ENCODE measurements around the gene TIMM23B. TPM values are rescaled to one million over a fixed set of nuclear protein-coding genes. Genes with fewer than 3 reads are reported as not detected.
A peak's percentile ranks its signal among the peaks of the same experiment; 100 is the strongest.
"Not testable (repeated sequence)": the region's sequence is repeated elsewhere in the genome, so short reads cannot be mapped to it uniquely, and the experiment has no call there.

TIMM23B gene
- polyA plus RNA-seq: 1 to 10 TPM; 6.1 to 7.2 TPM

GRCh38 chr10:49941447-49942338 lies at the start of gene TIMM23B, which contains the start of gene PARG:
TSS of gene TIMM23B (plus strand) at chr10:49942053. CDS start at chr10:49942195, 142 bp downstream.
TSS of gene PARG (minus strand) at chr10:49942027. CDS start at chr10:49941725, 302 bp downstream.
- H3K9me3 ChIP-seq (ENCODE audit: control insufficient read depth in 2 of 2, insufficient read depth in 1 of 2, low read depth in 1 of 2, low read length in 1 of 2); H3K27me3 ChIP-seq (ENCODE audit: control insufficient read depth in 1 of 2, insufficient read depth in 2 of 2, low read length in 2 of 2); H3K4me1 ChIP-seq (ENCODE audit: control insufficient read depth in 2 of 2, insufficient read depth in 2 of 2, low read length in 1 of 2); H3K36me3 ChIP-seq (ENCODE audit: control insufficient read depth in 2 of 2, insufficient read depth in 2 of 2, low read length in 1 of 2): not testable (repeated sequence)
- Histone ChIP-seq H3K27ac (ENCODE audit: low read depth in 2 of 2, low read length in 1 of 2) (peak within 1 kb of the TSS; percentile 47 to 68), H3K4me3 (ENCODE audit: low read depth in 1 of 2, low read length in 2 of 2) (peak within 1 kb of the TSS; percentile 77 to 81)
- 0% methylated on average over 76 to 81 of the region's 81 CpGs for WGBS, 2 donors

GRCh38 chr10:49899999-49900398 lies 41.9 kb upstream of the TIMM23B start:
- not testable (repeated sequence) for H3K27me3 ChIP-seq (ENCODE audit: control insufficient read depth in 1 of 2, insufficient read depth in 2 of 2, low read length in 2 of 2); H3K9me3 ChIP-seq (ENCODE audit: control insufficient read depth in 2 of 2, insufficient read depth in 1 of 2, low read depth in 1 of 2, low read length in 1 of 2); H3K4me3 ChIP-seq (ENCODE audit: low read depth in 1 of 2, low read length in 2 of 2); H3K4me1 ChIP-seq (ENCODE audit: control insufficient read depth in 2 of 2, insufficient read depth in 2 of 2, low read length in 1 of 2); H3K27ac ChIP-seq (ENCODE audit: low read depth in 2 of 2, low read length in 1 of 2); H3K36me3 ChIP-seq (ENCODE audit: control insufficient read depth in 2 of 2, insufficient read depth in 2 of 2, low read length in 1 of 2)
- 100% methylated on average over 1 of the region's 2 CpGs for WGBS, 2 donors

GRCh38 chr10:49900406-49900805 lies 41.4 kb upstream of the TIMM23B start:
- H3K27ac ChIP-seq (ENCODE audit: low read depth in 2 of 2, low read length in 1 of 2); H3K36me3 ChIP-seq (ENCODE audit: control insufficient read depth in 2 of 2, insufficient read depth in 2 of 2, low read length in 1 of 2): not testable (repeated sequence)

GRCh38 chr10:49903829-49904228 lies 38.0 kb upstream of the TIMM23B start:
- H3K9me3 ChIP-seq (ENCODE audit: control insufficient read depth in 2 of 2, insufficient read depth in 1 of 2, low read depth in 1 of 2, low read length in 1 of 2); H3K4me1 ChIP-seq (ENCODE audit: control insufficient read depth in 2 of 2, insufficient read depth in 2 of 2, low read length in 1 of 2); H3K27ac ChIP-seq (ENCODE audit: low read depth in 2 of 2, low read length in 1 of 2); H3K36me3 ChIP-seq (ENCODE audit: control insufficient read depth in 2 of 2, insufficient read depth in 2 of 2, low read length in 1 of 2); H3K4me3 ChIP-seq (ENCODE audit: low read depth in 1 of 2, low read length in 2 of 2); H3K27me3 ChIP-seq (ENCODE audit: control insufficient read depth in 1 of 2, insufficient read depth in 2 of 2, low read length in 2 of 2): not testable (repeated sequence)
- WGBS, 2 donors: 81 to 84% methylated on average over 3 of the region's 3 CpGs

More at GRCh38 chr10:49900406-49900805, 41.4 kb upstream of the TIMM23B start:
- 86 to 87% methylated on average over 2 of the region's 3 CpGs for WGBS, 2 donors
- H3K4me1 ChIP-seq (ENCODE audit: control insufficient read depth in 2 of 2, insufficient read depth in 2 of 2, low read length in 1 of 2); H3K9me3 ChIP-seq (ENCODE audit: control insufficient read depth in 2 of 2, insufficient read depth in 1 of 2, low read depth in 1 of 2, low read length in 1 of 2); H3K4me3 ChIP-seq (ENCODE audit: low read depth in 1 of 2, low read length in 2 of 2); H3K27me3 ChIP-seq (ENCODE audit: control insufficient read depth in 1 of 2, insufficient read depth in 2 of 2, low read length in 2 of 2): not testable (repeated sequence)

- WGBS, 2 donors: 72 to 80% methylated on average over 4 of the region's 4 CpGs
- H3K4me3 ChIP-seq (ENCODE audit: low read depth in 1 of 2, low read length in 2 of 2); H3K27me3 ChIP-seq (ENCODE audit: control insufficient read depth in 1 of 2, insufficient read depth in 2 of 2, low read length in 2 of 2): not testable (repeated sequence)
These were observed 33.4 kb upstream of the TIMM23B start for GRCh38 chr10:49908290-49909080.

GRCh38 chr10:49910295-49910694 lies 31.6 kb upstream of the TIMM23B start:
- not testable (repeated sequence) for H3K27me3 ChIP-seq (ENCODE audit: control insufficient read depth in 1 of 2, insufficient read depth in 2 of 2, low read length in 2 of 2); H3K36me3 ChIP-seq (ENCODE audit: control insufficient read depth in 2 of 2, insufficient read depth in 2 of 2, low read length in 1 of 2); H3K9me3 ChIP-seq (ENCODE audit: control insufficient read depth in 2 of 2, insufficient read depth in 1 of 2, low read depth in 1 of 2, low read length in 1 of 2); H3K4me3 ChIP-seq (ENCODE audit: low read depth in 1 of 2, low read length in 2 of 2); H3K27ac ChIP-seq (ENCODE audit: low read depth in 2 of 2, low read length in 1 of 2); H3K4me1 ChIP-seq (ENCODE audit: control insufficient read depth in 2 of 2, insufficient read depth in 2 of 2, low read length in 1 of 2)
- no CpG with 5 or more reads among the region's 1 CpG for WGBS, 2 donors

More at GRCh38 chr10:49908290-49909080, 33.4 kb upstream of the TIMM23B start:
- not testable (repeated sequence) for H3K9me3 ChIP-seq (ENCODE audit: control insufficient read depth in 2 of 2, insufficient read depth in 1 of 2, low read depth in 1 of 2, low read length in 1 of 2); H3K36me3 ChIP-seq (ENCODE audit: control insufficient read depth in 2 of 2, insufficient read depth in 2 of 2, low read length in 1 of 2); H3K4me1 ChIP-seq (ENCODE audit: control insufficient read depth in 2 of 2, insufficient read depth in 2 of 2, low read length in 1 of 2); H3K27ac ChIP-seq (ENCODE audit: low read depth in 2 of 2, low read length in 1 of 2)

GRCh38 chr10:49916451-49916850 lies 25.4 kb upstream of the TIMM23B start:
- H3K36me3 ChIP-seq (ENCODE audit: control insufficient read depth in 2 of 2, insufficient read depth in 2 of 2, low read length in 1 of 2); H3K4me3 ChIP-seq (ENCODE audit: low read depth in 1 of 2, low read length in 2 of 2); H3K9me3 ChIP-seq (ENCODE audit: control insufficient read depth in 2 of 2, insufficient read depth in 1 of 2, low read depth in 1 of 2, low read length in 1 of 2); H3K27ac ChIP-seq (ENCODE audit: low read depth in 2 of 2, low read length in 1 of 2); H3K4me1 ChIP-seq (ENCODE audit: control insufficient read depth in 2 of 2, insufficient read depth in 2 of 2, low read length in 1 of 2); H3K27me3 ChIP-seq (ENCODE audit: control insufficient read depth in 1 of 2, insufficient read depth in 2 of 2, low read length in 2 of 2): not testable (repeated sequence)

- H3K4me3 ChIP-seq (ENCODE audit: low read depth in 1 of 2, low read length in 2 of 2); H3K4me1 ChIP-seq (ENCODE audit: control insufficient read depth in 2 of 2, insufficient read depth in 2 of 2, low read length in 1 of 2); H3K27me3 ChIP-seq (ENCODE audit: control insufficient read depth in 1 of 2, insufficient read depth in 2 of 2, low read length in 2 of 2); H3K36me3 ChIP-seq (ENCODE audit: control insufficient read depth in 2 of 2, insufficient read depth in 2 of 2, low read length in 1 of 2); H3K27ac ChIP-seq (ENCODE audit: low read depth in 2 of 2, low read length in 1 of 2); H3K9me3 ChIP-seq (ENCODE audit: control insufficient read depth in 2 of 2, insufficient read depth in 1 of 2, low read depth in 1 of 2, low read length in 1 of 2): not testable (repeated sequence)
These were observed 23.9 kb upstream of the TIMM23B start for GRCh38 chr10:49917927-49918326.

GRCh38 chr10:49922041-49922440 lies 19.8 kb upstream of the TIMM23B start:
- WGBS, 2 donors: 75 to 82% methylated on average over 4 of the region's 4 CpGs
- H3K4me3 ChIP-seq (ENCODE audit: low read depth in 1 of 2, low read length in 2 of 2): not testable (repeated sequence)

More at GRCh38 chr10:49922041-49922440, 19.8 kb upstream of the TIMM23B start:
- not testable (repeated sequence) for H3K36me3 ChIP-seq (ENCODE audit: control insufficient read depth in 2 of 2, insufficient read depth in 2 of 2, low read length in 1 of 2); H3K9me3 ChIP-seq (ENCODE audit: control insufficient read depth in 2 of 2, insufficient read depth in 1 of 2, low read depth in 1 of 2, low read length in 1 of 2); H3K27ac ChIP-seq (ENCODE audit: low read depth in 2 of 2, low read length in 1 of 2); H3K4me1 ChIP-seq (ENCODE audit: control insufficient read depth in 2 of 2, insufficient read depth in 2 of 2, low read length in 1 of 2); H3K27me3 ChIP-seq (ENCODE audit: control insufficient read depth in 1 of 2, insufficient read depth in 2 of 2, low read length in 2 of 2)
